Measurements from ENCODE around the gene BSND. TPM values are rescaled to one million over a fixed set of nuclear protein-coding genes. Genes with fewer than 3 reads are reported as not detected.

Gene BSND
- polyA plus RNA-seq, 1 of the 3 experiments (the other 2 are of a cell fraction), result not detected

DNA sequence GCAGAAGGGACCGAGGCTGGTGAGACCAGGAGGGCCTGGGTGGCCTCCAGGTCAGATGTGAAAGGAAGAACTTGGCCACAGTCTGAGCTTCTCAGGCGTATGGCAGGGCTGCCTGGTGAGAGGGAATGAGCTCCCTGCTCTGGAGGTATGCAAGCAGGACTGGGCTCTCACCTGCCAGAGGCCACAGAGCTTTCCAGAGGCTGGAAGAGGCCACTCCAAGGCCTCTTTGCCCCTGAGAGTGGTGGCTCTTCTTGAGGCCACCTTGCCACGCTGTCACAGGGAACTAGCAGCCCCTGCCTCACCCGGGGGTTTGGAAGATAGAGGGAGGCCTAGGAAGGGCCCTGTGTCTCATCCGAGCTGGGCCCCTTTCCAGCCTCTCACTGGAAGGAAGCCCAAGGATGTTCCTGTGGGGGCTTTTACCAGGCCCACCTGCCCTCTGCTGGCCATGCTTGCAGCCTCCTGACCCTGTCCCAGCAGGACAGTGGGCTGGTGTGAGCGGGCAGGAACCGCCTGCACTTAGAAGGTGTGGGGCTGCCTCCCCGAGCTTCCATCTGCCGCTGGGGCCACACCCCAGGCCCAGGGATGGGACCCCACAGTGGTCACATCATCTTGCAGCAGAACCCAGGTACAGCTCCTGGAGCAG lies 50.7 kb downstream of the BSND start:
- Histone ChIP-seq H3K9me2 (no peaks in the 10 kb centered on the region), H3K4me2 (no peak overlapping the region), H3K9ac (no peak overlapping the region), H3K79me2 (ENCODE audit: insufficient read depth) (no peaks in the 10 kb centered on the region), H4K20me1 (ENCODE audit: insufficient read depth) (no peaks in the 10 kb centered on the region), H3K4me3 (ENCODE audit: low read depth in 2 of 2, low read length in 1 of 2) (no peak overlapping the region), H3K4me1 (ENCODE audit: control insufficient read depth in 1 of 2, insufficient read depth in 2 of 2, low read depth in 1 of 2, low read length in 1 of 2) (peaks cover 0 to 28% of the 10 kb centered on the region in 2 experiments; a peak in 1 of 4 replicates), H3K9me3 (no peaks in the 10 kb centered on the region), H3F3A (replicated peaks; ENCODE audit: insufficient read depth) (no peaks in the 10 kb centered on the region), H2AFZ (ENCODE audit: low read depth) (no peak overlapping the region), H3K27me3 (ENCODE audit: insufficient read depth) (no peaks in the 10 kb centered on the region), H3K27ac (ENCODE audit: low read depth in 2 of 2, low read length in 1 of 2) (peak overlapping the region in 1 of 2 experiments; percentile 9; a peak in 1 of 4 replicates), H3K36me3 (replicated peaks in 1 of 2; ENCODE audit: control insufficient read depth in 1 of 2, insufficient read depth in 2 of 2, low read length in 1 of 2) (no peaks in the 10 kb centered on the region)
- CTCF ChIA-PET, result interaction anchor here (1.0 to 2.9 kb wide), 8 partner anchors 10 to 104 kb away, joined by 4 to 15 read pairs (median 6); partner anchors contain the start of gene PCSK9
- POLR2A ChIA-PET, result interaction anchor here (1.2 kb wide), 1 partner anchor 9 kb away, joined by 5 read pairs; no protein-coding TSS in a partner anchor
- WGBS (ENCODE audit: low lambda C conversion rate), result 70% methylated on average over 4 of the region's 9 CpGs
- DNase-seq, result no peak
- TF ChIP-seq EP300 (IDR thresholded peaks at IDR 0.05; ENCODE audit: borderline replicate concordance in 1 of 2, low read depth in 1 of 2, low read length in 1 of 2) (no peak), MXI1 (IDR thresholded peaks at IDR 0.05; ENCODE audit: low read depth, low read length) (no peak), RXRA (IDR thresholded peaks at IDR 0.05; ENCODE audit: borderline replicate concordance, low read depth) (no peak)

DNA sequence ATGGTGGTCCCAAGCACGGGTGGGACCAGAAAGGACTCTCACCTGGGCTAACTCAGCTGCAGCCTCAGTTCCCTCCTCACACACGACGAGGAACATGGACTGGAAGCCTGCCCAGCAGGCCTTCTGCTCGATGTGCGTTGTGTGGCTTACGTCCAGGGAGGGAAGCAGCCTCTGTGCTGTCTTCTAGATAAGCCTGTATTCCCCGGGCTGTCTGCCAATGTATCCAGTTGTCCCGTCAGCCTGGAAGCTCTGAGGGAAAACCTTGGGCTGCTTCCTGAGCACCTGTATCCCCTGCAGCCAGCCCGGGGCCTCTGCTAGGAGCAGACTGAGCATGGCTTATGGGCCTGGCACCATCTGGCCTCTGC lies 51.2 kb downstream of the BSND start:
- no peaks in the 10 kb centered on the region for H3K36me3 ChIP-seq (replicated peaks in 1 of 2; ENCODE audit: control insufficient read depth in 1 of 2, insufficient read depth in 2 of 2, low read length in 1 of 2)
- no peak overlapping the region for H3K4me3 ChIP-seq (ENCODE audit: low read depth in 2 of 2, low read length in 1 of 2)
- H2AFZ ChIP-seq (ENCODE audit: low read depth), result no peak overlapping the region
- H3K27ac ChIP-seq (ENCODE audit: low read depth in 2 of 2, low read length in 1 of 2), result peak overlapping the region in 1 of 2 experiments; percentile 62; a peak in 1 of 4 replicates
- ChIA-PET CTCF (interaction anchor here (1.0 to 2.9 kb wide), 5 partner anchors 10 to 105 kb away, joined by 4 to 15 read pairs (median 8); no protein-coding TSS in a partner anchor), POLR2A (interaction anchor here (1.2 kb wide), 1 partner anchor 10 kb away, joined by 5 read pairs; no protein-coding TSS in a partner anchor)
- no peak for TF ChIP-seq RCOR1 (IDR thresholded peaks at IDR 0.05; ENCODE audit: low read length)
- TF ChIP-seq, protein P1, sequence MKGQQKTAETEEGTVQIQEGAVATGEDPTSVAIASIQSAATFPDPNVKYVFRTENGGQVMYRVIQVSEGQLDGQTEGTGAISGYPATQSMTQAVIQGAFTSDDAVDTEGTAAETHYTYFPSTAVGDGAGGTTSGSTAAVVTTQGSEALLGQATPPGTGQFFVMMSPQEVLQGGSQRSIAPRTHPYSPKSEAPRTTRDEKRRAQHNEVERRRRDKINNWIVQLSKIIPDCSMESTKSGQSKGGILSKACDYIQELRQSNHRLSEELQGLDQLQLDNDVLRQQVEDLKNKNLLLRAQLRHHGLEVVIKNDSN (IDR thresholded peaks at IDR 0.05; ENCODE audit: borderline replicate concordance, low read depth), result no peak
- TF ChIP-seq MEF2A (IDR thresholded peaks at IDR 0.05; ENCODE audit: borderline replicate concordance, low read depth), result no peak
- TF ChIP-seq MXI1 (IDR thresholded peaks at IDR 0.05; ENCODE audit: low read depth, low read length), result no peak
- TF ChIP-seq FOXJ3 (CRISPR knock-in tag; IDR thresholded peaks at IDR 0.05), result no peak
- 43% methylated on average over 4 of the region's 9 CpGs for WGBS (ENCODE audit: low lambda C conversion rate)
- H3K27me3 ChIP-seq (ENCODE audit: insufficient read depth), result no peaks in the 10 kb centered on the region
- H3K4me2 ChIP-seq, result no peak overlapping the region
- peaks cover 0 to 28% of the 10 kb centered on the region in 2 experiments; a peak in 1 of 4 replicates for H3K4me1 ChIP-seq (ENCODE audit: control insufficient read depth in 1 of 2, insufficient read depth in 2 of 2, low read depth in 1 of 2, low read length in 1 of 2)
- H4K20me1 ChIP-seq (ENCODE audit: insufficient read depth), result no peaks in the 10 kb centered on the region
- DNase-seq, result peak; percentile 67
- no peaks in the 10 kb centered on the region for H3K9me2 ChIP-seq
- no peaks in the 10 kb centered on the region for H3K9me3 ChIP-seq
- H3K9ac ChIP-seq, result no peak overlapping the region
- H3F3A ChIP-seq (replicated peaks; ENCODE audit: insufficient read depth), result no peaks in the 10 kb centered on the region
- no peaks in the 10 kb centered on the region for H3K79me2 ChIP-seq (ENCODE audit: insufficient read depth)

DNA sequence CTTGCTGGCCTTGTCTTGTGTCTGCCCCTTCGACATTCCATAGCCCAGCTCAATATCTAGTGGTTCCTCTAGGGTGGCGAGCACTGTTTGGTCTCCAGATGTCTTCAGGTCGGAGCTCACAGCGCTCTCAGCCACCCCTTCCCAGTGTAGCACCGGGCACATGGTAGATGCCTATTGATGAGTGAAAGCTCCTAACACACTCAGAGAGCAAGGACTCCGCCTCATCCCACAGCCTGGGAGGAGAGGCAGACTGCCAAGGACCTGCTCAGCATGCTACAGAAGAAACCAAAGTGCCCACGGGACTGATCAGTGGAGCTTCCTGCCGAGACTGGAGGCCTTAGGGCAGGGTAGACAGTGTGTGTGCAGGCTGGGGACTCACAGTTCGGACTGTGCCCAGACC lies 51.5 kb downstream of the BSND start:
- Histone ChIP-seq H4K20me1 (ENCODE audit: insufficient read depth) (no peaks in the 10 kb centered on the region), H3K9ac (no peak overlapping the region), H3K36me3 (replicated peaks in 1 of 2; ENCODE audit: control insufficient read depth in 1 of 2, insufficient read depth in 2 of 2, low read length in 1 of 2) (no peaks in the 10 kb centered on the region), H2AFZ (ENCODE audit: low read depth) (no peak overlapping the region), H3K4me1 (ENCODE audit: control insufficient read depth in 1 of 2, insufficient read depth in 2 of 2, low read depth in 1 of 2, low read length in 1 of 2) (peaks cover 0 to 28% of the 10 kb centered on the region in 2 experiments; a peak in 1 of 4 replicates), H3K9me2 (no peaks in the 10 kb centered on the region), H3K4me2 (no peak overlapping the region), H3K27ac (ENCODE audit: low read depth in 2 of 2, low read length in 1 of 2) (peak overlapping the region in 1 of 2 experiments; percentile 62; a peak in 1 of 4 replicates), H3K27me3 (ENCODE audit: insufficient read depth) (no peaks in the 10 kb centered on the region), H3K9me3 (no peaks in the 10 kb centered on the region), H3K79me2 (ENCODE audit: insufficient read depth) (no peaks in the 10 kb centered on the region), H3F3A (replicated peaks; ENCODE audit: insufficient read depth) (no peaks in the 10 kb centered on the region), H3K4me3 (ENCODE audit: low read depth in 2 of 2, low read length in 1 of 2) (no peak overlapping the region)
- DNase-seq, result no peak
- ChIA-PET POLR2A (interaction anchor here (0.6 to 1.2 kb wide), 2 partner anchors 10 to 19 kb away, joined by 4 to 5 read pairs; no protein-coding TSS in a partner anchor), CTCF (interaction anchor here (1.0 to 2.9 kb wide), 5 partner anchors 10 to 105 kb away, joined by 4 to 15 read pairs (median 8); no protein-coding TSS in a partner anchor)
- no CpG with 5 or more reads among the region's 9 CpGs for WGBS (ENCODE audit: low lambda C conversion rate)
- TF ChIP-seq CHD2 (IDR thresholded peaks at IDR 0.05; ENCODE audit: low read length, partially characterized antibody), result no peak
- TF ChIP-seq, protein P1 (IDR thresholded peaks at IDR 0.05; ENCODE audit: borderline replicate concordance, low read depth), result no peak
- no peak for TF ChIP-seq TCF12 (IDR thresholded peaks at IDR 0.05)
- no peak for TF ChIP-seq GABPA (IDR thresholded peaks at IDR 0.05; ENCODE audit: low read depth)
- no peak for TF ChIP-seq RXRA (IDR thresholded peaks at IDR 0.05; ENCODE audit: borderline replicate concordance, low read depth)
- TF ChIP-seq TAF1 (IDR thresholded peaks at IDR 0.05; ENCODE audit: borderline replicate concordance, low read depth, low read length), result no peak
- TF ChIP-seq MXI1 (IDR thresholded peaks at IDR 0.05; ENCODE audit: low read depth, low read length), result no peak
- TF ChIP-seq, protein P2, sequence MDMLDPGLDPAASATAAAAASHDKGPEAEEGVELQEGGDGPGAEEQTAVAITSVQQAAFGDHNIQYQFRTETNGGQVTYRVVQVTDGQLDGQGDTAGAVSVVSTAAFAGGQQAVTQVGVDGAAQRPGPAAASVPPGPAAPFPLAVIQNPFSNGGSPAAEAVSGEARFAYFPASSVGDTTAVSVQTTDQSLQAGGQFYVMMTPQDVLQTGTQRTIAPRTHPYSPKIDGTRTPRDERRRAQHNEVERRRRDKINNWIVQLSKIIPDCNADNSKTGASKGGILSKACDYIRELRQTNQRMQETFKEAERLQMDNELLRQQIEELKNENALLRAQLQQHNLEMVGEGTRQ (IDR thresholded peaks at IDR 0.05; ENCODE audit: borderline replicate concordance, low read depth, low read length), result no peak
- no peak for TF ChIP-seq EP300 (IDR thresholded peaks at IDR 0.05; ENCODE audit: borderline replicate concordance in 1 of 2, low read depth in 1 of 2, low read length in 1 of 2)
- no peak for TF ChIP-seq JUND (IDR thresholded peaks at IDR 0.05)
- TF ChIP-seq, protein P3, sequence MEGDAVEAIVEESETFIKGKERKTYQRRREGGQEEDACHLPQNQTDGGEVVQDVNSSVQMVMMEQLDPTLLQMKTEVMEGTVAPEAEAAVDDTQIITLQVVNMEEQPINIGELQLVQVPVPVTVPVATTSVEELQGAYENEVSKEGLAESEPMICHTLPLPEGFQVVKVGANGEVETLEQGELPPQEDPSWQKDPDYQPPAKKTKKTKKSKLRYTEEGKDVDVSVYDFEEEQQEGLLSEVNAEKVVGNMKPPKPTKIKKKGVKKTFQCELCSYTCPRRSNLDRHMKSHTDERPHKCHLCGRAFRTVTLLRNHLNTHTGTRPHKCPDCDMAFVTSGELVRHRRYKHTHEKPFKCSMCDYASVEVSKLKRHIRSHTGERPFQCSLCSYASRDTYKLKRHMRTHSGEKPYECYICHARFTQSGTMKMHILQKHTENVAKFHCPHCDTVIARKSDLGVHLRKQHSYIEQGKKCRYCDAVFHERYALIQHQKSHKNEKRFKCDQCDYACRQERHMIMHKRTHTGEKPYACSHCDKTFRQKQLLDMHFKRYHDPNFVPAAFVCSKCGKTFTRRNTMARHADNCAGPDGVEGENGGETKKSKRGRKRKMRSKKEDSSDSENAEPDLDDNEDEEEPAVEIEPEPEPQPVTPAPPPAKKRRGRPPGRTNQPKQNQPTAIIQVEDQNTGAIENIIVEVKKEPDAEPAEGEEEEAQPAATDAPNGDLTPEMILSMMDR (IDR thresholded peaks at IDR 0.05), result no peak
